ENCODE measurements around the gene TNN. TPM values are rescaled to one million over a fixed set of nuclear protein-coding genes. Genes with fewer than 3 reads are reported as not detected.
"Not testable (repeated sequence)": the region's sequence is repeated elsewhere in the genome, so short reads cannot be mapped to it uniquely, and the experiment has no call there.

Gene TNN
- total RNA-seq, 1 experiment from 2014 or later: not detected

DNA sequence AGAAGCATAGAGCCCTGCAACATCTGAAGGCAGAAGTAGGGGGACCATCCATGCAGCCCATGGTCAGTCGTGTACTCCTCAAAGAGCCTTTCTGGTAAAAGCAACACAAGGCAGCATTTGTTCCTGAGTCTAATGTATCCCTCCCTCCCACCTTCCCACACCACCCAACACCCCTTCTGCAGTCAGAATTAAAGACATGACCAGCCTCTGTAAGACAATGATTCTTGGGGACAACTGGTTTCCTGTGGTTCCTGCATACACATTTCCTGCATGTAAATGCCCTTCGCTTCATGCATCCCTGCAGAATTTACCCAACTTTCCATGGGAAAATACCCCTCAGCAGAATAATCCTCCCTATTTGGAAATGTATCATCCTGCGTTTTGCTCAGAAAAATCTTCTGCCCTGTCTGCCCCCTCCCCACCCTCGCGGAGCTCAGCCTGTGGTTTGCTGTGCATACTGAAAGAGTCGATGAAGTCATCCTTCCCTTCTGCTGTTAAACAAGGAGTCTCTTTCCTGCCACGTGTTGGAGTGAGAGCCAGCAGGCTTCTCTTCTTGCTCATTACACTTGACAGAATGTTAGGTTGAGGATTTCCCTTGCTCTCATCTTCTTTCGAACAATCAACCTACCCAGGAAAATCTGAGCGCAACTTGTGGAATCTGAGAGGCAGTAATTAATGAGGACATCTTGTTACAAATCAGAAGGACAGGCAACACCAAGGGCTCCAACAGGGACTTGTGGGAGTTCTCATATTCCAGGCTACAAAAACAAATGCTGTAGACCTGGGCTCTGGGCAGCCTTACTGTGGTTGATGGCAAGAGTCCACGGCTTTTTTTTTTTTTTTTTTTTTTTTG, 4.7 kb downstream of the TNN start:
- peak; percentile 80 for DNase-seq (ENCODE audit: low spot score)

DNA sequence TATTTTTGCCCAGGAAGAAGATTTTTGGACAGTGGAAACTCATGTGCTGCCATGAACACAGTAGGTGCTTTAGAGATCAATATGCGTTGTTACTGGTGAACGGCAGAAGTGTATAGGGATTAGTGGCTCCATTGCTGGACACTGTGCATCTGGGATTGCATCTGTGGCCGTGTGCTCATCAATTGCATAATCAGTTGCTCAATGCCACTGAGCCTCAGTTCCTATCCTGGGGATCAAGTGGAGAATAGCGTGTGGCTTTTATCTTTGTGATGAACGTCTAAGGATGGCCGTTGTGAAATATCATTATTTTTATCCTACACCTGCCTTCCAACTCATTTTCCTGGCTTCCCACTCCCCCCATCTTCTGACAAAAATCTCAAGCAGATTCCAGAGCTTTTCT, 5.4 kb downstream of the TNN start:
- no peak for DNase-seq (ENCODE audit: low spot score)

DNA sequence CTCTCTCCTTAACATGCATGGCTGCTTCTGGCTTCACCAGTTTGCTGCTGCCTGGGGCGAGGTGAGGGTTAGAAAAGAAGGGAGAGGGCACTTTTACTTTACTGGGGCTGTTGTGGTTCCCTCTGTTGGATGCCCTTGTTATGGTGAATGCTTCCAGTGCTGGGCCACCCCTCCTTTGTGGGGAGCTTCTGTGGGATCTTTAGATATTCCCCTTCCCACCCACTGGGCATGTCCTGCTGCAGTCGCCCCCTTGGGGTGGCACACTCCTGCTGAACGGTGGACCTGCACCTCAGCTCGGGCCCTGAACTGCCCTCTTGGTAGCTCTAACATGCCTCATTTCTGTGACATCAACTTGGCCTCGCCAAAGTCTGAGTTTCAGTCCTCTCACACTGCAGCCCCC, 6.0 kb downstream of the TNN start:
- DNase-seq (ENCODE audit: low spot score): no peak

DNA sequence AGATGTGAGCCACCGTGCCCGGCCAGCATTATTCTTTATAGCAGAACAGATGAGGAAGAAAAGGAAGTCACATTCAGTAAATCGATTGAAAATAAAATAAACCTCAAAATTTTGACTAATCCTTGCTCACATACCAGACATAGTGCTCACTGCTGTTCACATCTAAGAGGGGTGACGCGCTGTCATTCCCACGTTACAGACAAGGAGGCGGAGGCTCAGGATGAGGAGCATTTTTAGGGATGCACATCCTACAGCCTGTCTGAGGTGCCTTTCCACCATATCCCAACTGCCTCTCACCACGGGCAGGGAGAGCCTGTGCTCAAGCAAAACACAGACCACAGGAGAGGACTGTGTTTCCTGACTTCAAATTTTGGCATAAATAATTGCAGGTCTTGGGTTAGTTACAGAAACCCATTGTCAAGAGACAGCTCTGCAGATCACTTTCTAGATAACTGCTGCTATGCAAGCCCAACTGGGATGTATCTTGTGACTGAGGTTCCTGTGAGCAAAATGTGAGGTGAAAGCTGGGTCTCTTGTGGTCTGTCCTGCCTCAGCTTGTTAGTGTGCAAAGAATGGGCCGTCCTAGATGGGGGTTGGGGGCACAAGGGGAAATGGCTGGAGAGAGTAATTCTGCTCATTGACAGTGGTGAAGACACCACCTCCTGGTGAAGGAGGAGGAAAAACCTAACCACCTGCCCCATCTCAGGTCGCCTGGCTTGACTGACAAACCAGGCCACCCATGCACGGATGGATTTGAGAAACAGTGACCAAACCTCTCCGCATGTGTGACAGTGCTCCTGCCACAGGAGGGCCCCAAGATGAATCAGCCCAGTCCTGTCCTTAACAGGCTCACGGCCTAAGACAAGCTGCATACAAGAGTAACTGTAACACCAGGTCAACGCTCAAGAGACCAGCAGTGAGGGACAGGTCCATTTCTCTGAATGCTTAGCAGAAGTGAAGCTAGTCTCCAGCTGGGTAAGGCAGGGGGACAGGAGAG, 8.2 kb downstream of the TNN start:
- DNase-seq (ENCODE audit: low spot score): no peak

DNA sequence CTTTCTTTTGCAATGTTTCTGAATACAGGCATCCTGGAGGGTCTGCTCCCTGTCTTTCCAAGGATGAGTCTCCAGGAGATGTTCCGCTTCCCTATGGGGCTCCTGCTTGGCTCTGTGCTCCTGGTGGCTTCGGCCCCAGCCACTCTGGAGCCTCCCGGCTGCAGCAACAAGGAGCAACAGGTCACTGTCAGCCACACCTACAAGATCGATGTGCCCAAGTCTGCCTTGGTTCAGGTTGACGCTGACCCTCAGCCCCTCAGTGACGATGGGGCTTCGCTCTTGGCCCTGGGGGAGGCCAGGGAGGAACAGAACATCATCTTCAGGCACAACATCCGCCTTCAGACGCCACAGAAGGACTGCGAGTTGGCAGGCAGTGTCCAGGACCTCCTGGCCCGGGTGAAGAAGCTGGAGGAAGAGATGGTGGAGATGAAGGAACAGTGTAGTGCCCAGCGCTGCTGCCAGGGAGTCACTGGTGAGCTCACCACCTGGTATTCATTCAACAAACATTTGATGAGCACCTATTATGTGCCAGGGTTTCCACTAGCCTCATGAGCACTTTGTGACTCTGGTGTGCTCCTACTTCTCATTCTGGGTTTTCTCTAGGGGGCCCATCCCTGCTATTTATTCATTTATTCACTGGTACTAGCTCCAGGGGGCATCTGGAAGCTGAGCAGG, 9.9 kb downstream of the TNN start:
- no peak for DNase-seq (ENCODE audit: low spot score)

DNA sequence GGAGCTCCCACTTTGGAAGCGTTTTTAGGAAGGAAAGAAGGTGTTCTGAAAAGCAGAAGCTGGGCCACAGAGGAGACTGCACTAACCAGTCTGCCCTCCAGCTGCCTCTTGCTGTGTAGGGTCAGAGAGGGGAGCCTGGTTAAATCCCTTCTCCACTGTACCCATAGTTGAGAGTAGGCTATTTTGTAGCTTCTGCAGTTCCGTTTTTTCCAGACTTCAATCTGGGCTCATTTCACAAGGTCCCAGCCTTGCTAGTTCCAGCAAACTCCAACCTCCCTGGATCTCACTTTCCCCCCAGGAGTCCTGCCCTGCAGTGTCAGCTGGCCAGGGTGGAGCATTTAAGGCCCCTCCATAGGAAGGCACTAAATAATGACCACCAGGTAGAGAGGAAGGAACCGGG, 11.0 kb downstream of the TNN start:
- no peak for DNase-seq (ENCODE audit: low spot score)

DNA sequence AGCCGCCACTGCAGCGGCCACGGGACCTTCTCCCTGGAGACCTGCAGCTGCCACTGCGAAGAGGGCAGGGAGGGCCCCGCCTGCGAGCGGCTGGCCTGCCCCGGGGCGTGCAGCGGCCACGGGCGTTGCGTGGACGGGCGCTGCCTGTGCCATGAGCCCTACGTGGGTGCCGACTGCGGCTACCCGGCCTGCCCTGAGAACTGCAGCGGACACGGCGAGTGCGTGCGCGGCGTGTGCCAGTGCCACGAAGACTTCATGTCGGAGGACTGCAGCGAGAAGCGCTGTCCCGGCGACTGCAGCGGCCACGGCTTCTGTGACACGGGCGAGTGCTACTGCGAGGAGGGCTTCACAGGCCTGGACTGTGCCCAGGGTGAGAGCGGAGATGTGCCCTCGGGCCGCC, 11.7 kb downstream of the TNN start:
- no peak for DNase-seq (ENCODE audit: low spot score)

DNA sequence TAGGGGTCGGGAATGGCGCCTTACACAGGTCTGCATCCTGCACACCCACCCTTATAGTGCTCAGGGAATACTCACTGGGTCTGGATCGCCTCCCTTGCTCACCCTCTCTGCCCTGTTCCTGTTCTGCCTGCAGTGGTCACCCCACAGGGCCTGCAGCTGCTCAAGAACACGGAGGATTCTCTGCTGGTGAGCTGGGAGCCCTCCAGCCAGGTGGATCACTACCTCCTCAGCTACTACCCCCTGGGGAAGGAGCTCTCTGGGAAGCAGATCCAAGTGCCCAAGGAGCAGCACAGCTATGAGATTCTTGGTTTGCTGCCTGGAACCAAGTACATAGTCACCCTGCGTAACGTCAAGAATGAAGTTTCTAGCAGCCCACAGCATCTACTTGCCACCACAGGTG, 12.4 kb downstream of the TNN start:
- no peak for DNase-seq (ENCODE audit: low spot score)

DNA sequence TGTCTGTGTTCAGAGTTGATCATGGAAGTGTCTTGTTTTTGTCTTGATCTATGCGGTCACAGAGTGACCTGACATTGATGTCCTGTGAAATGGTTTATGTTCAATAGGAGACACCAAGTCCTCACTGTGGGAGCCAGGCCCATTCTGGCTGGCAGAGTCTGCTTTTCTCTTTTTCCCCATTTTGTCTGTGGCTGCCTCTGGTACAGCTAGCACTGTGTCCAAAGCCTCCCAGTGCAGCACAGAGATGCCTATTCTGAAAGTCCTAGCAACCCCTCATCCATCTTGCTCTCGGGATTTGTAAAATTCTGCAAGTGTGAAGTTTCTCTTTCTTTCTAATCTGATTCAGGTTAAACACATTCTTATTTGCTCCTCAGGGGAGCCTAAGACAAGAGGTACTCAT, 14.3 kb downstream of the TNN start:
- DNase-seq (ENCODE audit: low spot score): no peak

DNA sequence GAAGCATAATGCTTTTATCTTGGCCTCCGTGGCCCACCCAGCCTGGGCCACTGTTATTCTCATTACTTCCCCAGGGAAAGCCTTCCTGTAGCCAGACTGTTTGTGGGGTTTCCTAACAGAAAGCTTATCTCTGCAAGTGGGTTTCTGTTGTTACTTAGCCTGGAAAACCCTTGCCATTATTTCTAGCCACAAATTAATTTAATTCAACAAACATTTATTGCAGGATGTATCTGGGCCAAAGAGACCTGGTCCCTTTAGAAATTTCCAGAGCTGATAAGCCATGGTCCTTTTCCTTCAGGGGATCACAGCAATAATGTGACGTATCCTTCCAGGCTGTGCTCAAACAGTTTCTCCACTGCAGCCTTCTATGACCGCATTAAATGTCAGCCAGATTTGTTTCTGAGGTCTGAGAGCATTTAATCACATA, 20.9 kb downstream of the TNN start:
- DNase-seq (ENCODE audit: low spot score): no peak

DNA sequence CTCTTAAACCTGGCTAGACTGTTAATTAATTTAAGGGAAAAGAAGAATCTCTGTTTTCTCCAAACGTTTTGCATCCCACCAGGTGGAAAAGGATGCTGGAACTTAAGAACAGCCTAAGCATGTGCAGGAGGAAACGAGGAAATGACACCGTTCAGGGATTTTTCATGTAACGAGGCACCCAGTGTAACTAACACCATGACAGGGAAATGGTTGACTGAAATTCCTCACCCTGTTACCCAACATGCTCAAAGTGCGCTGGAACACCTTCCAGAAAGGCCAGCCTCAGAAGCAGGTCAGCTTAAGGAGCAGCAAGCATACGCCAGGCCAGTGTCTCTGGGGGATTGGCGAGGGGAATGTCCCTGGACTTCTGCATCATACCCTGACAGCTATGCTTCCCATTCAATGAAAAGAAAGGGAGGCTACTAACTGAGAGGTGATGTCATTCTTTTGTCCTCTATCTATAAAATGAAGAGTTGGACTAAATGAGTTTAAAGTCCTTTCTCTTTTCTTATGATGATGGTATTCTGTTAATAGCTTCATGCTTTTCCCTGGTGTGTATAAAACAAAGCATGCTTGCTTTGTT, 21.6 kb downstream of the TNN start:
- no peak for DNase-seq (ENCODE audit: low spot score)

DNA sequence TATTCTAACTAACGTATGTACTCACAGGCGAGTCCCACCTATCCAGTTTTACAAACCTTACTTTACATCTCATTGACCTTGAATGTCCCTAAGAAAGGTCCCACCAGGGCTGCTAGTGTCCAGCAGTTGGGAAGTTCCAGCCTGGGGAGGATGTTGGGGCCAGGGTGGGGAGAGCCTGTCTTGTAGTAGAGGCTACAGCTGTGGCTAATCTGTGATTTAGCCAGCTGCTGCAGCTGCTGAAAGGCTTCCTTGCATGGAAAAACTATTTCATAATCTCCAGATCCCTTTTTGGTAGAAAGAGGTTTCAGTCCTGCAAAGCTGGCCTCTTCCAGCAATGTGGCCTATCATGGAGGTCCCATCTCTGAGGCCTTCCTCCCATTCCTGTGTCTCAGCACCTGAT, 23.1 kb downstream of the TNN start:
- DNase-seq (ENCODE audit: low spot score): no peak

DNA sequence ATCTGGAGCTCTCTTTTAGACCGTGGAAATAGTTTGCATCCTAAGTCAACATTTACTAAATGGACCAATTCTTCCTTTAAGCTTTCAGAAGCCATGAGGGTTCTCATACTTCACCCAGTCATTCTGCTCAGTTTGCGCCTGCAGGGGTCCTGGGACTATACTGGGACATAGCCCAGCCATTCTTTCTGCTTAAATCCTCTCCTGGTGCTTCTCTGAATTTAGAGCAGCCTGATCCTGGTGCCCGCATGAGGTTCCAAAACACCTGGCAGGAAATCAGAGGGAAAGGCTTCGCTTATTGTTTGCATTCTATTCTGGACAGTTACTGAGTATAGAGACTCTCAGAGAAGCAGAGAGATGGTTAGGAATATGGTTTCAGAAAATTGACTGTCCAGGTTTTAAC, 27.0 kb downstream of the TNN start:
- DNase-seq (ENCODE audit: low spot score): no peak

DNA sequence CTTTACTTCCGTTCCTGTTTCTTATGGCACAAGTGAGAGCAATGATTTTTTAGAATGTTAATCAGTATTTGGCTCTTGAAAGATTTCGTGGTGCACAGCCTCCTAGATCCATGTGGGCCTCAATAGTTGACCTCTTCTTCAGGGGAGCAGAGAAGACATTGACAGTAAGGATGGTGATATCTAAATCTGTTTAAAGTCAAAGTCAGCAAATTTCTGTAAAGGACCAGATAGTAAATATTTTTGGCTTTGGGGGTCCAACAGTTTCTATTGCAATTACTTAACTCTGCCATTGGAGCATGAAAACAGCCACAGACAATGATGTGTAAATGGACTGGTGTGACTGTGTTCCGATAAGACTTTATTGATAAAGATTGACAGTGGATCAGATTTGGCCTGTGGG, 27.4 kb downstream of the TNN start:
- no peak for DNase-seq (ENCODE audit: low spot score)

DNA sequence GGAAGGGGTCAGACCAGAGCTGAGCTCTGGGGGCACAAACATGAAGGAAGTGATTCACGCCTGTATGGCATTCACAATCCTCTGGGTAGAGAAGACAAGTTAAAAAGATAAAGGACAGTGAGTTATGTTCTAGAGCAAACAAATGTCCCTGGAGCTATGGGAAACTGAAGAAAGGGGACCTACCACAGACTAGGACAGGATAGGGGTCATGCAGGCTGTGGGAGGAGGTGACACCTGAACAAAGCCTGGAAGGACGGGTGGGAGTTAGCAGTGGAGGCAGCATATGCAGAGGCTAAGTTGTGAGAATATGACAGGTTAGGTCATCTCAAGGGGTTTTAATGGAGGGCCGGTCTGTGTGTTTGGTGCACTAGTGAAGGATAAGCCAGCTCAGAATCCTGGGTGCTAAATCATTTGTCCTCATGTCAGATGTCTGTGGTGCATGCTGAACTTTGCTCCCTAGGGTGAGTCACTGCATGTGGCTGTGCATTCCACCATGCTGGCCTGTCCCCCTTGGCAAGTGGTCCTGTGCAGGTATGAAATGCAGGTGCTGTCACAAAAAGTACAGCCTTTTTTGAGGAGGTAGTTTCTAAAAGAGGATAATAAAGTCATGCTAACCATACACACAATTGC, 28.5 kb downstream of the TNN start:
- DNase-seq (ENCODE audit: low spot score): no peak

DNA sequence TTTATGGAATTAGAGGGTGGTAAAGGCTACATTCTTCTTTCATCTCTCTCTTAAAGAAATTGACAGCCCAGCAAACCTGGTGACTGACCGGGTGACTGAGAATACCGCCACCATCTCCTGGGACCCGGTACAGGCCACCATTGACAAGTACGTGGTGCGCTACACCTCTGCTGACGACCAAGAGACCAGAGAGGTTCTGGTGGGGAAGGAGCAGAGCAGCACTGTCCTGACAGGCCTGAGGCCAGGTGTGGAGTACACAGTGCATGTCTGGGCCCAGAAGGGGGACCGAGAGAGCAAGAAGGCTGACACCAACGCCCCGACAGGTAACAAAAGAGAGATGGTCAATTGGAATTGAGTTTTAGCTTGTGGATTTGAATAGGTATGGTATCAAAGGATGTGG, 29.7 kb downstream of the TNN start:
- no peak for DNase-seq (ENCODE audit: low spot score)

DNA sequence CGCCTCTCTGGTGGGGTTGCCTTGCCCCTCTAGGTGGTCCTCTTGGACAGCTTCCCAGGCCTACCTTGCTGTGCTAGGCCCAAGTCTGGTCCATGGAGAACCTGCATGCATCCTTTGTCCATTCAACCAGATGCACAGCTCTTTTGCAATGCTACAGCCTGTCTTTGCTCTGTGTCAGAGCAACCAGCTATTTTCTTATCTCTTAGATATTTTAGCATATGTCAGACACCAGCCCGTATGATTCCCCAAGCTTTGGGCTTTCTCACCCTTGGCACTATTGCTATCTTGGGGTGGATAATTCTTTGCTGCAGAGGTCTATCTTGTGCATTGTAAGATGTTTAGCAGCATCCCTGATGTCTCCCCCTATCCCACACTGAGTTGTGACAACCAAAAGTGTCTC, 32.3 kb downstream of the TNN start:
- no peak for DNase-seq (ENCODE audit: low spot score)

DNA sequence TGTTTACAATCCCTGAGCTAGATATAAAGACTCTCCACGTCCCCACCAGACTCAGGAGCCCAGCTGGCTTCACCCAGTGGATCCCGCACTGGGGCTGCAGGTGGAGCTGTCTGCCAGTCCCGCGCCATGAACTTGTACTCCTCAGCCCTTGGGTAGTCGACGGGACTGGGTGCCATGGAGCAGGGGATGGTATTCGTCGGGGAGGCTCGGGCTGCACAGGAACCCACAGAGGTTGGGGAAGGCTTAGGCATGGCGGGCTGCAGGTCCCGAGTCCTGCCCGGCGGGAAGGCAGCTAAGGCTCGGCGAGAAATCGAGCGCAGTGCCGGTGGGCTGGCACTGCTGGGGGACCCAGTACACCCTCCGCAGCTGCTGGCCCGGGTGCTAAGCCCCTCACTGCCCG, 34.5 kb downstream of the TNN start:
- DNase-seq (ENCODE audit: low spot score): not testable (repeated sequence)

DNA sequence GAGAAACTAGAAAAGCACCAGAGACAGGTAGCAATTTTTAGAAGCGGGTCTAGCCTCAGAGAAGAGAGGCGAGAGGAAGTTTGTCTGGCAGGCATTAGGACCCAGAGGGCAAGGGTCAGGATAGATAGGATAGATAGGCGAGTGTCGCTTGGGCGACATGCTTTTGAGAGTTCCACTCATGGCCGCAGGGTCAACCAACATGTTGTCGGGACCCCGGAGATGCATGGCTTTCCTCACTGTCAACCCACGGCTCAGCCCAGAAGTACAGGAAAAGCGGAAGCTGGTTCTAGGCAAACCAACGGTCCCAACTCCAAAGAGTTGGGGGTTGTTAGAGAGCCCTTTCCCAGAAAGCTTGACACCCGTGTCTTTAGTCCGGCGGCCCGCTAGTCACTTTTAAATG, 38.9 kb downstream of the TNN start:
- not testable (repeated sequence) for DNase-seq (ENCODE audit: low spot score)

DNA sequence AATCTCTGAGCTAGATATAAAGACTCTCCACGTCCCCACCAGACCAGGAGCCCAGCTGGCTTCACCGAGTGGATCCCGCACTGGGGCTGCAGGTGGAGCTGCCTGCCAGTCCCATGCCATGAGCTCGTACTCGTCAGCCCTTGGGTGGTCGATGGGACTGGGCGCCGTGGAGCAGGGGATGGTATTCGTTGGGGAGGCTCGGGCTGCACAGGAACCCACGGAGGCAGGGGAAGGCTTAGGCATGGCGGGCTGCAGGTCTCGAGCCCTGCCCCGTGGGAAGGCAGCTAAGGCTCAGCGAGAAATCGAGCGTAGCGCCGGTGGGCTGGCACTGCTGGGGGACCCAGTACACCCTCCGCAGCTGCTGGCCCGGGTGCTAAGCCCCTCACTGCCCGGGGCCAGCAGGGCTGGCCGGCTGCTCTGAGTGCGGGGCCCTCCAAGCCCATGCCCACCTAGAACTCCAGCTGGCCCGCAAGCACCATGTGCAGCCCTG, 40.7 kb downstream of the TNN start:
- DNase-seq (ENCODE audit: low spot score): not testable (repeated sequence)

DNA sequence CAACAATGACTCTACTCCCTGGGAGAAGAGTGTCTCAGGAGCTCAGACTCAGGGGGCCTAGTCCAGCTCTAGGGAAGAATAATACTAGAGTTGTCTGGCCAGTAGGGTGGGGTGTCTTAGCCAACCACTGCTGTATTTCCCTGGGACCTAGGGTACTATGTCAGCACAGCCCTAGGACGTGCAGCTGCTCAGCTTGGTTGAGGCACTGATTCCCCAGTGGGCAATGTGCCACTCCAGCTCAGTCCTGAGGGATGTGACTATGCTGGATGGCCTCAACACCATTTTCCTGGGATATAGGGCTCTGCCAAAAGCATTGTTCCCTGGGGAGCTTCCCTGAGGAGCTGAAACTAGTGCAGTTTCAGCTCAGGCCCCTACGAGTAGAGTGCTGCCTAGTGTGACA, 47.4 kb downstream of the TNN start:
- DNase-seq (ENCODE audit: low spot score): no peak
